NCI-H2029 (cell line): ENCODE results near the gene HOXB8.

Experiments
- DNase-seq: peaks from one replicate; lab custom pipeline; 2025; lab: John Stamatoyannopoulos, UW

HOXB8 gene

GRCh38 chr17:48615047-48615962 lies at the start of gene HOXB8:
Gene HOXB8, minus strand, starts transcription at chr17:48615292. Its CDS starts 588 bp downstream, at chr17:48614704.
- DNase-seq, result no peak

DNA sequence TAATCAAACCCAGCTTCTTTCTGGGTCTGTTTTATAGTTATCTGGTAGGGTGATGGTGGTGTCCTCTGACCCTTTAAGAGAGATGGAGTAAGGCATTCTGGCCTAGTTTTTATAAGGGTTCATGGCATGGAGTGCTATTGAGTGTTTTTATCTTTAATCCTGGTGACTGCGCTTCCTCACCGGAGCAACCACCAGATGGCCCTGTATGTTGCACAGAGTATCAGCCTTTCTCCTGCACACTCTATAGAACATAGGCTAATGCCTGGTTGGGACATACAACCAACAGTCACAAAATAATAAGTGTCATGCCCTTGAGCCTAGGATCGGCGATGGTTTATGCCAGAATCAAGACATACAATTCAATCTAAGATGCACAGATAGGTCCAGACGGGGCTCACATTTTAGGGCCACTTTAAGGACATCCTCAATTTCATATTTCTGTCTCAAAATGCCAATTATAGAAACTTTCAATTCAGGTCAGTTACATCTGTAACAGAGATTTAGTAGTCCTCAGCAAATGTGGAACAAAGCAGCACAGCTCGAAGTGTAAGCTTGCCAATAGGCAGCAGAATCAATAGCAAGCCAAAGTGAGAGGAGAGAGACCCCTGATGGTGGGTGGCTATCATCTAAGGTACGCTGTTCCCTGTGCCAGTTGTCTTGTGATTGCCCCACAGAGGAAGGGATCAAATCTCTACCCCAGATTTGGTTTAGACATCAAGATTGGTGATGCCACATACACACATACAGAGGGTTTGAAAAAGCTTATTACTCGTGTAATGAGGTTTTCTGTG lies 48.2 kb upstream of the HOXB8 start:
- no peak for DNase-seq

DNA sequence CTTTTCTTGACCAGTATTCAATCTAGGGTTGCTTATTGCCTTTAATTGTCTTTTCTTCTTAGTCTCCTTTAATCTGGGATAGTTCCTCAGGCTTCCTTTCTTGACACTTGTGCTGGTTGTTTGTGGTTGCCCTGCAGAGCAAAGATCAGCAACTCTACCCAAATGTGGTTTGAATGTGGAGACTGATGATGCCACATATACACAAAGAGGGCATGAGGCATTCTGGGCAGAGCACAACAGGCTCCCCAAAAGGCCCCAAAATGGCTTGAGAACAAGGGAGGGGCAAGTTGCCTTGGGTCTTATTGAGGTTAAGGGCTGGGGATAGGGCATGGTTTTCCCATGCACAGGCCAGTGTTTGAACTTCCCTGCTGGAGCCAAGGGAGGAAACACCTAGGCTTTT lies 40.8 kb upstream of the HOXB8 start:
- DNase-seq, result no peak

DNA sequence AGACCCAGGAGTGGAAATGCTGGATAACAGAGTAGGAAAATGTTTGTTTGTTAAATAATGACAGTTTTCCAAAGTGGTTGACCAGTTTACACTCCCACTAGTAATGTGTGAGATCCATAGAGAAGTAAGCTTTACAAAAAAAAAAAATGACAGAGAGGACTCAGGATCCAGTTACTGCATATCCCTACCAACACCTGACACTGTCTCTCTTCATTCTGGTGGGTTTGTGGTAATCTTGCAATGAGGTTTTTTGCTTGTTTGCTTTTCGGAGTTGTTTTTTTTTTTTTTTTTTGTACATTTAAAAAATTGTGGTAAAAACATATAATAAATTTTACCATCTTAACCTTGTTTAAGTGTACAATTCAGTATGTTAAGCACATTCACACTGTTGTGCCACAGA lies 34.6 kb upstream of the HOXB8 start:
- DNase-seq, result no peak

DNA sequence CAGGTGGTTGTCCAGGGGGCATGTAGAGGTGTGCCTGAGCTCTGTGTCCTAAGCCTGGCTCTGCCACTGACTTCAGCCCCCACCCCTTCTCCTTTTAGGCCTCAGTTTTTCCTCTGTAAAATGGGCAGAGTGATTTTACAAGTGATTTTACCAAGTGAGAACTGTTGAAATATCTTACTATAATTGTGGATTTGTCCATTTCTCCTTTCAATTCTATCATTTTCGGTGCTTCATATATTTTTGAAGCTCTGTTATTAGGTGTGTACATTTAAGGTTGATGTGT lies 32.8 kb upstream of the HOXB8 start:
- DNase-seq, result no peak

DNA sequence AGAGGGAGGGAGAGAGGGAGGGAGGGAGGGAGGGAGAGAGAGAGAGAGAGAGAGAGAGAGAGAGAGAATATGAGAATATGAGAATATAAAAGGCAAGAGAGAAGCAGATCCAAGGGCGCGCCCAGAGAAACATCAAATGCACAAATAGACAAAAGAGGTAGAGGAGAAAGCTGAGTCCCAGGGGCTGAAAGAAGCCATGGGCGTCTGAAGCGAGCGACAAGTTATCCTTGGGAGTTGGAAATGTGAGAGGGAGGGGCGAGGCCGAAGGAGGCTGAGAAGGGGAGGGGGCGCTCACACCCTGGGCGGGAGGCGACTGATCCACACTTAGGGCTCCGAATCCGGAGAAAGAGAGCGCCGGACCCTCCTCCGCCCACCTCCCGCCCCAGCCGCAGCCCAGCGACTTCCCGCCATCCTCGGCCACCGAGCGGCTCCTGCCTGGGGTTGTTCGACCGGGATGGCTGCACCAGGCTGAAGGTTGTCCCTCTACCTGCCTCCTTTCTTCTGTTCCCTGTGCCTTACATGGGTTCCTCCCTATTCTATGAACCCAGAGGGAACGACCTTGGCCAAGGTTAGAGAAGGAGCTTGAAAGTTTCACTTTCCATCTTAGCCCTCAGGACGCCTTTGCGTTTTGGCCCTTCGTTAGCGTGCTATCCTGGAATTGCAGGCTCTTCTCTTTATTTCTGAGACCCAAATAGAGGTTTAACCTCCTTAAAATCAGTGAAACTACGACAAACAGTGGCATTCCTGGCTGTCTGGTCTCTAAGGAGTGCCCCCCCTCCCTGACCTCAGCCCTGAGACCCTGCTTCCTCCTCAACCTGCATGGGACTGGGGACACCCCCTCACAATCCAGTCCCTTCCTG lies 32.2 kb upstream of the HOXB8 start:
- DNase-seq, result no peak

- DNase-seq, result no peak
Measured at GRCh38 chr17:48646183-48647102, 31.4 kb upstream of the HOXB8 start.

DNA sequence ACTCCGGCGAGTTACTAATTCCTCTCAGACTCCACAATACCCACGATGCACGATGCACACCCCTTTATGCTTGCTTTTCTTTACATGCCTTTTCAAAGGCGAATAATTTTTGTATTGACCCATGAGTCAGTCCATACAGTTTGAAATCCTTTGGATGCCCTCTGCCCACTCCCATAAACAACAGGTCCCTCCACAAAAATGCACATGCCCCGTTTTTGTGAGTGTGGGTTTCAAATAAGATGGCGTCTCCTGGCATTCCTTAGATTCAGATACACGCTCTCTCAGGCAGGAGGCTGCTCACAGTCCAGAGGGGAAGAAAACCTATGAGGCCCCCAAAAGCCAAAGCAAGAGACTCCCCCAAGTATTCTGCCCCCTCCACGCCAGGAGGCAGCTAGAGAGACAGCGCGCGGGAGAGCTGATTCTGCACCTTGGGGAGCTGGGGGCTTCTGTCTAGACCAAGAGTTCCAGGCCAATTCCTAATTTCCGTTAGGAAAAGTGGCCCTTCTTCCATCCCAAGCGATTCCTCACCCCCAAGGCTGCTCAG lies 30.6 kb upstream of the HOXB8 start:
- no peak for DNase-seq

- no peak for DNase-seq
Measured at GRCh38 chr17:48644910-48645557, 29.9 kb upstream of the HOXB8 start.

DNA sequence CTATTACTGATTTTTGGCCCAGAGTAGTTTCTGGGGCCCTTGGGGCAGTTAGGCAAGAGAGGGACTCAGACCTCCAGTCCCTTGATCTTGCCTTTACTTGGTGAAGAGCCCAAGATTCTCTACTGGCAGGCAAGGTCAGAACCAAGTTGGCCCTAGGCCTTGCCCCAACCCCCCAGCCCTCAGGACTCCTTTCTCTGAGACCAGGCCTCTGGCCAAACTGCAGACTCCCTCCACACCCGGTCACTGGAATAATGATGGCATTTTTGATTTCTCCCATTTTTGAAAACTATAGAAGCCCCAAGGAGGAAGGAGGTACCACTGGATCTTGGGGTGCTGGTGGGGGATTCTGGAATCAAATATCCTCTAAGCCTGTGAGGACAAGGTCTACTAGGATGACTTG lies 29.1 kb upstream of the HOXB8 start:
- no peak for DNase-seq

- DNase-seq, result no peak
Measured at GRCh38 chr17:48643697-48644012, 28.6 kb upstream of the HOXB8 start.

GRCh38 chr17:48642843-48643696 lies 28.0 kb upstream of the HOXB8 start:
- no peak for DNase-seq

GRCh38 chr17:48642059-48642842 lies 27.2 kb upstream of the HOXB8 start:
- peak; percentile 23 for DNase-seq

GRCh38 chr17:48641541-48642058 lies 26.5 kb upstream of the HOXB8 start:
- DNase-seq, result no peak

DNA sequence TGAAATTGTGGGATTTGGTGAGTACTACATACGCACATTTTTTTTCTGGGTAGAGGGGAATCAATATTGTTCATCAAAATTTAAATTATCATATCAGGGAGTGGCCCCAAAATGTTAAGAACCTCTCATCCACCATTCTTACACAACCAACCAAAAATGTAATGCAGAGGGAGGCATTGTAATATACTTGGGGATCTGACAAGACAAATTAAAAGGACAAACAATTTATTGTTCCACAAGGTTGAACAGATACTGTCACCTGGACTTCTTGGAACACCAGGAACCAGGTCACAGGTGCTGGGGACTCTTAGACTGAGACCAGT lies 25.7 kb upstream of the HOXB8 start:
- no peak for DNase-seq

DNA sequence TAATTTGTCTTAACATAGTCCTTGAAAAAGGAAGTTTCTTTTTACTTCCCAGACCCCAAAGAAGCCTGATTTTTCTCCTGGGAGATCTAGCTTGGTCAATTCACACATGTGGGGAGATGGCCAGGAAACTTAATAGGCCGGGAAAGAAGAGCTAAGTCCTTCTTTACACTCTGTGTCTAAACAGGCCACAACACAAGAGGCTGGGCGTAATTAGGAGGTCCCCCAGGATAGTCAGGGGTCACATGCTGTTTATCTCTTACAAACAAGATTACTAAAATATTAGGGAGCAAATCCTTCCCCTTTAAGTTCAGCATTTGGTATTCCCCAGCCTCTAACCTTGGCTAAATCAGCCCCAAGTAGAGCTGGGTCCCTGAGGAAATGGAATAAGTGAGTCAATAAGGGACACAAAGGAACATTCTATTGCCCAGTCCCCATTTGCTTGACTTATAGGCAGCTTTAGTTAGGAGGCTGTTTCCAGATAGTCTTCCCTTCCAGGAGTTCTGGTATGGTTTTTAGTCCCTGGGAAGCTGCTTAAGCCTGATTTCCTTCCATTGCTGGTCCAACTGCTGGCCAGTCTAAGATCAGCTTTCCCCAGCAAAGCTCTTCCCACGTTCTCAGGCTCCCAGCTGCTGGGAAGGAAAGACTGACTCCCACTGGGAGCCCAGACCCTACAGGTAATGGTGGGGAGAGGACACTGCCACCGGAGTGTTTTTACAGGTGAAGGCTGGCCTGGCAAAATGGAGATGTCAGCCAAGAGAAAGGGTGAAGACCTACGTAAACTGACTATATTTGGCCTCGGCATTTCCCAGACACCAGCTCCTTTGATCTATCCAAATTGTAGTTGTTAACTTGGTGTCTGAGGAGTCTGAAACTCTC lies 25.1 kb upstream of the HOXB8 start:
- DNase-seq, result no peak

DNA sequence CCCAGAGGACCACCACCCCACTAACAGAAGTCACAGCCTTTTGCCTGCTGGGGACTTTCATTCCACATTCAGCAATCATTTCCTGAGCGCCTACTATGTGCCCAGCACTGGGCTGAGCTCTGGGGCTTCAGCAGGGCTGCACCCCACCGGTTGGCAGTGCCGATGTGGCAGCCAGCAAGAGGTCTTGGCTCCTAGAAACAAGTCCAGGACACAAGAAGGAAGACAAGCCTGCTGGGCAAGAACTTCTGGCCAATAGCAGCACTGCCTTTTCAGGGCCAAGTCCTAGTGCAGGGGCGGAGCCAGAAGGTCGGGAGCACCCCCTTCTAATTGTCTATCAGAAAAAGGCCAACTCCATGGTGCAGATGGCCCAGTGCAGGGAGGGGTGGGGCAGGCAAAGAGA lies 24.0 kb upstream of the HOXB8 start:
- no peak for DNase-seq
